ENCODE measurements around the gene XKR7. TPM values are rescaled to one million over a fixed set of nuclear protein-coding genes. Genes with fewer than 3 reads are reported as not detected.

Gene XKR7
- total RNA-seq, 1 experiment from 2014 or later: 1.3 TPM

- Histone ChIP-seq H2AFZ (ENCODE audit: low read length) (no peak overlapping the region), H3T11ph (ENCODE audit: low read length) (no peak overlapping the region), H3K79me1 (ENCODE audit: insufficient read depth, low read depth, low read length, poor library complexity, severe bottlenecking) (peaks cover 6% of the 10 kb centered on the region), H4K20me1 (ENCODE audit: control insufficient read depth, insufficient read depth, insufficient read length) (no peaks in the 10 kb centered on the region), H3K4me2 (ENCODE audit: insufficient read depth, insufficient read length, low read length) (no peak overlapping the region), H3K23me2 (ENCODE audit: insufficient read length, low read depth, low read length, poor library complexity, severe bottlenecking) (no peaks in the 10 kb centered on the region), H3K23ac (ENCODE audit: insufficient read length, low read depth, low read length) (no peak overlapping the region), H2BK120ac (ENCODE audit: low read depth, low read length, poor library complexity, severe bottlenecking) (no peak overlapping the region), H3K9ac (ENCODE audit: extremely low read depth, insufficient read length, low read length) (no peak overlapping the region), H2BK20ac (ENCODE audit: low read depth, low read length, poor library complexity, severe bottlenecking) (no peak overlapping the region), H2BK12ac (ENCODE audit: insufficient read length, low read depth, low read length) (no peak overlapping the region), H2BK15ac (ENCODE audit: low read depth, low read length) (no peak overlapping the region), H2AK5ac (ENCODE audit: insufficient read length, low read length) (no peak overlapping the region), H3K4ac (ENCODE audit: low read depth, low read length) (no peak overlapping the region), H4K5ac (ENCODE audit: insufficient read length, low read depth, low read length) (no peak overlapping the region), H3K56ac (ENCODE audit: insufficient read length, low read depth, low read length) (no peak overlapping the region), H3K9me3 (ENCODE audit: control insufficient read depth, low read depth, low read length) (no peaks in the 10 kb centered on the region), H3K27me3 (ENCODE audit: insufficient read depth, low read length) (no peaks in the 10 kb centered on the region), H3K14ac (ENCODE audit: insufficient read depth, low read length) (no peak overlapping the region), H3K18ac (ENCODE audit: insufficient read length, low read depth, low read length) (no peak overlapping the region), H4K8ac (replicated peaks; ENCODE audit: insufficient read length, low read depth, low read length) (no peak overlapping the region), H3K79me2 (ENCODE audit: insufficient read depth, low read length) (peaks cover 2% of the 10 kb centered on the region; the same call in 1 of the 2 replicates), H4K91ac (ENCODE audit: insufficient read length, low read depth, low read length) (no peak overlapping the region), H2BK5ac (ENCODE audit: insufficient read length, low read length) (no peak overlapping the region), H3K4me1 (ENCODE audit: insufficient read depth, low read length) (no peaks in the 10 kb centered on the region), H3K27ac (ENCODE audit: insufficient read length, low read depth, low read length) (no peak overlapping the region)
- no peaks in the 10 kb centered on the region; a peak in 1 of 5 replicates for H3K9me3 Mint-ChIP-seq
- H3K27ac Mint-ChIP-seq: no peak overlapping the region
- TF ChIP-seq CTCF (conservative IDR thresholded peaks at IDR 0.05): no peak
- H3K27me3 Mint-ChIP-seq (ENCODE audit: low read depth): no peaks in the 10 kb centered on the region
- no CpG with 5 or more reads among the region's 6 CpGs for WGBS (ENCODE audit: extremely low coverage, insufficient read length, low lambda C conversion rate)
- DNase-seq: no peak
- H3K4me3 Mint-ChIP-seq: no peak overlapping the region
- H3K4me1 Mint-ChIP-seq: peaks cover 4 to 5% of the 10 kb centered on the region in 2 experiments
- peaks cover 37 to 66% (median 52%) of the 10 kb centered on the region in 3 experiments for H3K36me3 Mint-ChIP-seq (ENCODE audit: insufficient read depth in 1 of 3, low read depth in 3 of 3)
These were observed 22.2 kb upstream of the XKR7 start for GRCh38 chr20:31945785-31946184.

Measured in H9 (cell line).